ENCODE data around the gene LRRC75A. TPM values are rescaled to one million over a fixed set of nuclear protein-coding genes. Genes with fewer than 3 reads are reported as not detected.

LRRC75A gene
- total RNA-seq, 1 experiment from 2014 or later, result 10.1 TPM

DNA sequence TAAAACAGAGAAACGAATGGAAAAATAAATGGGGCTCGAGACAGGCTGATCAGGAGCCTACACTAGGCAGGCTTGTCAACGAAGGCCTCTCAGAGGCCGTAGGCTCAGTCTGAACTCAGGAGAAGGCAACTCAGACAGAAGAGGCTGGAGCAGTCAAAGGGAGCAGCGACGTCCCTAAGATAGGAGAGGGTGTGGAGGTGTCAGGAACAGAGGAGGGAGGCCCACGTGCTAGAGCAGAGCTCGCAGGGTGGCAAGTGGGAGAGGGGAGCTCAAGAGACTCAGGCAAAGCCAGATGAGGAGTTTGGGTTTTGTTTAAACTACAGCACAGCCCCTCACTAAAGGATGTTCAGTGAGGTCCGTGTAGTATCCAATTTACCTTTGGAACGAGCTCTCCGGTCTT lies 32.7 kb downstream of the LRRC75A start:
- H3K36me3 Mint-ChIP-seq (ENCODE audit: insufficient read depth in 1 of 3, low read depth in 3 of 3), result peaks cover 0 to 19% (median 17%) of the 10 kb centered on the region in 3 experiments; a peak in 6 of 7 replicates
- no peak for DNase-seq
- Histone ChIP-seq H3K79me2 (ENCODE audit: insufficient read depth, low read length) (no peaks in the 10 kb centered on the region), H3K27ac (ENCODE audit: insufficient read length, low read depth, low read length) (no peak overlapping the region), H2BK20ac (ENCODE audit: low read depth, low read length, poor library complexity, severe bottlenecking) (no peak overlapping the region), H3K4me2 (ENCODE audit: insufficient read depth, insufficient read length, low read length) (no peak overlapping the region), H4K91ac (ENCODE audit: insufficient read length, low read depth, low read length) (peak overlapping the region; percentile 48), H3K4me1 (ENCODE audit: insufficient read depth, low read length) (peaks cover 5% of the 10 kb centered on the region), H4K8ac (replicated peaks; ENCODE audit: insufficient read length, low read depth, low read length) (no peak overlapping the region), H3K18ac (ENCODE audit: insufficient read length, low read depth, low read length) (no peak overlapping the region), H3K9me3 (ENCODE audit: control insufficient read depth, low read depth, low read length) (no peaks in the 10 kb centered on the region), H3K9ac (ENCODE audit: extremely low read depth, insufficient read length, low read length) (no peak overlapping the region), H3K4ac (ENCODE audit: low read depth, low read length) (no peak overlapping the region), H3K23ac (ENCODE audit: insufficient read length, low read depth, low read length) (no peak overlapping the region), H4K20me1 (ENCODE audit: control insufficient read depth, insufficient read depth, insufficient read length) (no peaks in the 10 kb centered on the region), H2BK15ac (ENCODE audit: low read depth, low read length) (no peak overlapping the region), H4K5ac (ENCODE audit: insufficient read length, low read depth, low read length) (no peak overlapping the region), H3T11ph (ENCODE audit: low read length) (no peak overlapping the region), H2AK5ac (ENCODE audit: insufficient read length, low read length) (no peak overlapping the region), H3K23me2 (ENCODE audit: insufficient read length, low read depth, low read length, poor library complexity, severe bottlenecking) (no peaks in the 10 kb centered on the region), H2BK120ac (ENCODE audit: low read depth, low read length, poor library complexity, severe bottlenecking) (no peak overlapping the region), H3K27me3 (ENCODE audit: insufficient read depth, low read length) (no peaks in the 10 kb centered on the region), H3K14ac (ENCODE audit: insufficient read depth, low read length) (no peak overlapping the region; the same call in 1 of the 2 replicates), H3K79me1 (ENCODE audit: insufficient read depth, low read depth, low read length, poor library complexity, severe bottlenecking) (no peaks in the 10 kb centered on the region), H3K56ac (ENCODE audit: insufficient read length, low read depth, low read length) (no peak overlapping the region), H2BK5ac (ENCODE audit: insufficient read length, low read length) (no peak overlapping the region), H2AFZ (ENCODE audit: low read length) (no peak overlapping the region), H2BK12ac (ENCODE audit: insufficient read length, low read depth, low read length) (no peak overlapping the region)
- no CpG with 5 or more reads among the region's 11 CpGs for WGBS (ENCODE audit: extremely low coverage, insufficient read length, low lambda C conversion rate)
- TF ChIP-seq, protein P1, sequence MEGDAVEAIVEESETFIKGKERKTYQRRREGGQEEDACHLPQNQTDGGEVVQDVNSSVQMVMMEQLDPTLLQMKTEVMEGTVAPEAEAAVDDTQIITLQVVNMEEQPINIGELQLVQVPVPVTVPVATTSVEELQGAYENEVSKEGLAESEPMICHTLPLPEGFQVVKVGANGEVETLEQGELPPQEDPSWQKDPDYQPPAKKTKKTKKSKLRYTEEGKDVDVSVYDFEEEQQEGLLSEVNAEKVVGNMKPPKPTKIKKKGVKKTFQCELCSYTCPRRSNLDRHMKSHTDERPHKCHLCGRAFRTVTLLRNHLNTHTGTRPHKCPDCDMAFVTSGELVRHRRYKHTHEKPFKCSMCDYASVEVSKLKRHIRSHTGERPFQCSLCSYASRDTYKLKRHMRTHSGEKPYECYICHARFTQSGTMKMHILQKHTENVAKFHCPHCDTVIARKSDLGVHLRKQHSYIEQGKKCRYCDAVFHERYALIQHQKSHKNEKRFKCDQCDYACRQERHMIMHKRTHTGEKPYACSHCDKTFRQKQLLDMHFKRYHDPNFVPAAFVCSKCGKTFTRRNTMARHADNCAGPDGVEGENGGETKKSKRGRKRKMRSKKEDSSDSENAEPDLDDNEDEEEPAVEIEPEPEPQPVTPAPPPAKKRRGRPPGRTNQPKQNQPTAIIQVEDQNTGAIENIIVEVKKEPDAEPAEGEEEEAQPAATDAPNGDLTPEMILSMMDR (conservative IDR thresholded peaks at IDR 0.05), result no peak
- H3K9me3 Mint-ChIP-seq, result no peaks in the 10 kb centered on the region
- no peak overlapping the region for H3K4me3 Mint-ChIP-seq
- H3K27me3 Mint-ChIP-seq (ENCODE audit: low read depth), result no peaks in the 10 kb centered on the region; the same call in 1 of the 2 replicates
- H3K4me1 Mint-ChIP-seq, result peaks cover 28 to 33% of the 10 kb centered on the region in 2 experiments
- H3K27ac Mint-ChIP-seq, result peak overlapping the region; percentile 13 to 83 (median 54); a peak in 3 of 7 replicates
